Keratinocyte (primary cell): Measurements from ENCODE around the gene FBXL13.

ENCODE experiments used
- CTCF ChIP-seq, 3 experiments: IDR thresholded peaks in 1 of 3; conservative IDR thresholded peaks in 1 of 3; optimal IDR thresholded peaks in 1 of 3; 2 replicates in 2 of 3; 3 replicates in 1 of 3; pipeline versions ENCODE3 to v1.5.1; 2011; ENCODE audit warnings: low read length in 3 of 3, mild to moderate bottlenecking in 3 of 3, moderate library complexity in 2 of 3, control low read depth in 1 of 3, inconsistent platforms in 1 of 3; ENCODE audit not compliant: insufficient read depth in 2 of 3; ENCODE audit errors: extremely low read depth in 1 of 3
- EZH2 ChIP-seq: IDR thresholded peaks from one replicate; pipeline ENCODE4 v1.6.1; 2012; ENCODE audit warnings: inconsistent platforms, mild to moderate bottlenecking, low read length, moderate library complexity

GRCh38 chr7:103094102-103094501 is 19.5 kb upstream of the FBXL13 start:
- TF ChIP-seq CTCF (optimal IDR thresholded peaks at IDR 0.05 in 1 of 3, IDR thresholded peaks at IDR 0.05 in 1 of 3, conservative IDR thresholded peaks at IDR 0.05 in 1 of 3; ENCODE audit: extremely low read depth in 1 of 3, insufficient read depth in 2 of 3, low read length in 3 of 3) (no peak), EZH2 (no peak)
